IMR-90 (cell line): ENCODE data around the gene WSB2. TPM values are rescaled to one million over a fixed set of nuclear protein-coding genes. Genes with fewer than 3 reads are reported as not detected.

Experiments used
- ATAC-seq: fragments of 200-7000 bp; cut with Tn5 transposase; 2 replicates; pipeline ENCODE4 v1.9.1; 2020; ENCODE audit warnings: low read depth, mild to moderate bottlenecking, moderate library complexity
- BruUV-seq: library from RNA; stranded (reverse); fragments of 400-500 nt; replicated peaks from 2 replicates; lab custom pipeline; 2021; lab: Mats Ljungman, UMichigan
- CTCF ChIA-PET: fragments of 300-600 bp; formaldehyde crosslinking; extraction: SDS; loops from one replicate; lab custom pipeline; 2021; ENCODE audit warnings: antibody characterized with exemption; lab: Yijun Ruan, JAX
- POLR2A ChIA-PET: fragments of 300-600 bp; sonication (Branson Sonifier 250); formaldehyde crosslinking; loops from one replicate; lab custom pipeline; 2022; ENCODE audit warnings: antibody characterized with exemption; ENCODE audit not compliant: unreplicated experiment; lab: Charles Lee
- DNase-seq: peaks from one replicate; pipeline ENCODE4 v3.0.0; 2013
- H2AFZ ChIP-seq: replicated peaks from 2 replicates; pipeline ENCODE3; 2013; ENCODE audit warnings: low read length, mild to moderate bottlenecking; ENCODE audit not compliant: poor library complexity
- H2AK5ac ChIP-seq: 2 replicates; pipeline ENCODE4 v1.6.1; 2013; ENCODE audit warnings: low read depth, low read length, inconsistent platforms
- H2AK9ac ChIP-seq: replicated peaks from 2 replicates; pipeline ENCODE3; 2013; ENCODE audit warnings: mild to moderate bottlenecking, low read depth, low read length, moderate library complexity; ENCODE audit not compliant: poor library complexity
- H2BK120ac ChIP-seq: 2 replicates; pipeline ENCODE4 v1.6.1; 2013; ENCODE audit warnings: low read depth, low read length, inconsistent platforms
- H2BK15ac ChIP-seq: 3 replicates; pipeline ENCODE4 v1.6.1; 2013; ENCODE audit warnings: low read depth, low read length, inconsistent platforms
- H2BK20ac ChIP-seq: 2 replicates; pipeline ENCODE4 v1.6.1; 2013; ENCODE audit warnings: low read depth, mild to moderate bottlenecking, inconsistent platforms, low read length, moderate library complexity
- H2BK5ac ChIP-seq: 2 replicates; pipeline ENCODE4 v1.6.1; 2013; ENCODE audit warnings: mild to moderate bottlenecking, low read depth, low read length, inconsistent platforms; ENCODE audit not compliant: poor library complexity, severe bottlenecking
- H3K14ac ChIP-seq: replicated peaks from 2 replicates; pipeline ENCODE4 v1.6.1; 2013; ENCODE audit warnings: low read depth, low read length, inconsistent platforms
- H3K18ac ChIP-seq: 2 replicates; pipeline ENCODE4 v1.6.1; 2013; ENCODE audit warnings: low read depth, low read length, control low read depth
- H3K23ac ChIP-seq: 2 replicates; pipeline ENCODE4 v1.6.1; 2013; ENCODE audit warnings: low read depth, low read length, inconsistent platforms
- H3K27ac ChIP-seq: 2 replicates; pipeline ENCODE4 v1.5.1; 2013; ENCODE audit warnings: mild to moderate bottlenecking, control low read depth, low read length; ENCODE audit not compliant: insufficient read depth
- H3K27me3 ChIP-seq: 2 replicates; pipeline ENCODE4 v1.6.1; 2013; ENCODE audit warnings: low read length; ENCODE audit not compliant: control insufficient read depth, insufficient read depth
- H3K36me3 ChIP-seq: 2 replicates; pipeline ENCODE4 v1.6.1; 2013; ENCODE audit warnings: low read length, mixed read lengths; ENCODE audit not compliant: control insufficient read depth, insufficient read depth
- H3K4ac ChIP-seq: 2 replicates; pipeline ENCODE4 v1.6.1; 2013; ENCODE audit warnings: low read depth, low read length, inconsistent platforms
- H3K4me1 ChIP-seq: 2 replicates; pipeline ENCODE4 v1.6.1; 2013; ENCODE audit warnings: low read length, mixed read lengths; ENCODE audit not compliant: control insufficient read depth, insufficient read depth
- H3K4me2 ChIP-seq: 2 replicates; pipeline ENCODE4 v1.6.1; 2013; ENCODE audit warnings: low read depth, mild to moderate bottlenecking, control low read depth, low read length, moderate library complexity
- H3K4me3 ChIP-seq: 2 replicates; pipeline ENCODE4 v1.5.1; 2013; ENCODE audit warnings: low read depth, mild to moderate bottlenecking, control low read depth, low read length, moderate library complexity; ENCODE audit not compliant: insufficient read depth
- H3K56ac ChIP-seq: 2 replicates; pipeline ENCODE4 v1.6.1; 2013; ENCODE audit warnings: low read length, inconsistent platforms; ENCODE audit not compliant: insufficient read depth; ENCODE audit errors: extremely low read depth
- H3K79me1 ChIP-seq, 2 experiments: 2 replicates each; pipeline ENCODE4 v1.6.1; 2013; ENCODE audit warnings: low read length in 2 of 2, inconsistent platforms in 1 of 2, low read depth in 1 of 2
- H3K9ac ChIP-seq: 2 replicates; pipeline ENCODE4 v1.6.1; 2013; ENCODE audit warnings: low read depth, low read length, control low read depth
- H3K9me1 ChIP-seq: 2 replicates; pipeline ENCODE4 v1.6.1; 2013; ENCODE audit warnings: low read length, inconsistent platforms; ENCODE audit not compliant: insufficient read depth
- H3K9me3 ChIP-seq: 2 replicates; pipeline ENCODE4 v1.6.1; 2013; ENCODE audit warnings: low read length; ENCODE audit not compliant: control insufficient read depth, insufficient read depth
- H4K20me1 ChIP-seq: 2 replicates; pipeline ENCODE4 v1.6.1; 2013; ENCODE audit warnings: low read length, inconsistent platforms; ENCODE audit not compliant: insufficient read depth
- H4K5ac ChIP-seq: 2 replicates; pipeline ENCODE4 v1.6.1; 2013; ENCODE audit warnings: mild to moderate bottlenecking, low read depth, low read length, control low read depth
- H4K8ac ChIP-seq, 2 experiments: 2 replicates each; pipeline ENCODE4 v1.6.1; 2013; ENCODE audit warnings: low read depth in 2 of 2, low read length in 2 of 2, control low read depth in 1 of 2, inconsistent platforms in 1 of 2
- H4K91ac ChIP-seq: 2 replicates; pipeline ENCODE4 v1.6.1; 2013; ENCODE audit warnings: low read depth, low read length, inconsistent platforms; ENCODE audit not compliant: insufficient read depth
- MAFK ChIP-seq: IDR thresholded peaks from 2 replicates; pipeline ENCODE4 v1.6.1; 2012; ENCODE audit warnings: low read depth, low read length, improper control_type of control experiment
- WGBS, 2 experiments: methylation state at CpG; one replicate each; pipeline versions ENCODE4 v1.1.5 to v1.1.7; 2013; ENCODE audit warnings: missing lambda C conversion rate in 2 of 2; ENCODE audit not compliant: insufficient read length in 1 of 2; ENCODE audit errors: extremely low coverage in 2 of 2; 5-methylcytosine and 5-hydroxymethylcytosine counted together
- dilution Hi-C: fragments of 300-500 bp; cut with HindIII; formaldehyde crosslinking; loops from one replicate; pipeline ENCODE4 v1.14.3; 2018; ENCODE audit warnings: low sequenced_read_pairs; ENCODE audit not compliant: unreplicated experiment
- in situ Hi-C: fragments of 300-500 bp; cut with MboI; formaldehyde crosslinking; loops from 3 replicates; pipeline ENCODE4 v1.14.3; 2019; ENCODE audit warnings: low sequenced_read_pairs, inconsistent platforms, mixed read lengths
- intact Hi-C: fragments of 100-400 bp; cut with micrococcal nuclease; formaldehyde crosslinking; loops from 2 replicates; pipeline ENCODE4 v1.10.0; 2022
- polyA plus RNA-seq, 3 experiments: library from polyadenylated mRNA; depleted of rRNA; stranded (reverse); fragments of >200 nt; gene quantifications; 2 replicates each; pipeline ENCODE4 v1.2.3, GENCODE V29; 2012; ENCODE audit warnings: low replicate concordance in 1 of 3
- total RNA-seq: library from RNA; depleted of rRNA; stranded (reverse); fragments of >200 nt; gene quantifications from 2 replicates; pipeline ENCODE4 v1.2.3, GENCODE V29; 2012

WSB2 gene
- total and polyA plus RNA-seq, 2 of the 4 experiments (the other 2 are of a cell fraction), result 92.8 to 180 TPM

- ATAC-seq (peak; percentile 43), DNase-seq (no peak)
- Histone ChIP-seq H3K4me1 (peaks cover 10% of the 10 kb centered on the region), H4K5ac (peak overlapping the region; percentile 85), H3K9ac (peak overlapping the region; percentile 98), H3K27me3 (no peaks in the 10 kb centered on the region), H3K79me1 (peaks cover 8 to 63% of the 10 kb centered on the region in 2 experiments), H3K14ac (peak overlapping the region; percentile 96), H3K4me2 (peak overlapping the region; percentile 98), H3K4me3 (peak overlapping the region; percentile 66), H4K20me1 (peaks cover 10% of the 10 kb centered on the region), H3K23ac (peak overlapping the region; percentile 96), H2BK5ac (peak overlapping the region; percentile 75), H2AK9ac (peak overlapping the region; percentile 99), H2AK5ac (peak overlapping the region; percentile 99), H3K4ac (peak overlapping the region; percentile 100), H3K9me1 (peaks cover 12% of the 10 kb centered on the region), H4K8ac (peak overlapping the region; percentile 73 to 95), H3K18ac (peak overlapping the region; percentile 91), H3K56ac (peak overlapping the region; percentile 95), H3K9me3 (no peaks in the 10 kb centered on the region), H3K36me3 (no peaks in the 10 kb centered on the region; the same call in 1 of the 2 replicates), H4K91ac (peak overlapping the region; percentile 89), H2BK20ac (peak overlapping the region; percentile 71), H2BK120ac (peak overlapping the region; percentile 85), H2BK15ac (peak overlapping the region; percentile 33; the same call in 1 of the 3 replicates), H3K27ac (peak overlapping the region; percentile 98), H2AFZ (peak overlapping the region; percentile 58)
- 2% methylated on average over 5 of the region's 46 CpGs; no CpG with 5 or more reads in 1 of the 2 experiments for WGBS, 2 experiments
- dilution Hi-C loops, result no loop called here
- in situ Hi-C loops, result no loop called here
- POLR2A ChIA-PET, result interaction anchor here (0.6 kb wide), 2 partner anchors 41 to 325 kb away, joined by 3 to 24 read pairs; no protein-coding TSS in a partner anchor
- BruUV-seq, result no TSS peak
- no peak for TF ChIP-seq MAFK
- intact Hi-C loops, result loop anchor here (5.0 kb wide), 2 partner anchors 77 to 317 kb away; partner anchors contain the start of genes PEBP1 and SUDS3
- CTCF ChIA-PET, result no interaction called here
Observed at GRCh38 chr12:118060301-118061010, 523 bp downstream of the WSB2 start.
